Thyroid gland (tissue), 4 donors: Measurements from ENCODE around the gene HSPA4. TPM values are rescaled to one million over a fixed set of nuclear protein-coding genes. Genes with fewer than 3 reads are reported as not detected.

ENCODE experiments used
- DNase-seq, 2 donors: peaks; one replicate each; pipeline ENCODE4 v3.0.0-alpha.2; 2019
- H3K27ac ChIP-seq, 3 donors: fragments of 200-600 bp; sonication (generic); 1 replicate in 2 of 3; 2 replicates in 1 of 3; pipeline ENCODE4 v1.5.1; 2016 to 2019; ENCODE audit warnings: mild to moderate bottlenecking in 1 of 3, moderate library complexity in 1 of 3
- H3K27me3 ChIP-seq: fragments of 200-600 bp; sonication (generic); one replicate; pipeline ENCODE4 v1.5.1; 2019
- H3K36me3 ChIP-seq, 2 donors: fragments of 200-600 bp; sonication (generic); one replicate each; pipeline ENCODE4 v1.5.1; 2016 to 2019
- H3K4me1 ChIP-seq, 2 donors: fragments of 200-600 bp; sonication (generic); one replicate each; pipeline ENCODE4 v1.5.1; 2017 to 2019
- H3K4me3 ChIP-seq, 3 donors: fragments of 200-600 bp; sonication (generic); replicated peaks in 1 of 3; 1 replicate in 2 of 3; 2 replicates in 1 of 3; pipeline ENCODE4 v1.5.1; 2016; ENCODE audit warnings: mild to moderate bottlenecking in 1 of 3
- H3K9me3 ChIP-seq: fragments of 200-600 bp; sonication (generic); one replicate; pipeline ENCODE4 v1.5.1; 2017
- CTCF ChIP-seq, 6 experiments: fragments of 200-600 bp in 3 of 6; fragments of 450-650 bp in 3 of 6; sonication (generic) in 3 of 6; IDR thresholded peaks; one replicate each; pipeline ENCODE4 v1.5.1; 2016 to 2019; ENCODE audit warnings: antibody characterized with exemption in 6 of 6, mild to moderate bottlenecking in 2 of 6, inconsistent platforms in 1 of 6, moderate library complexity in 1 of 6
- POLR2A ChIP-seq, 2 donors: fragments of 450-650 bp; IDR thresholded peaks; one replicate each; pipeline ENCODE4 v1.6.1; 2017; ENCODE audit warnings: antibody characterized with exemption in 2 of 2, mild to moderate bottlenecking in 2 of 2, moderate library complexity in 1 of 2
- WGBS, 2 donors: methylation state at CpG; one replicate each; pipeline ENCODE4 v1.1.5; 2017; 5-methylcytosine and 5-hydroxymethylcytosine counted together
- intact Hi-C: fragments of 100-400 bp; cut with DNase I; formaldehyde crosslinking; loops from one replicate; pipeline ENCODE4 v1.15.1; 2023
- total RNA-seq, 4 donors: library from RNA; depleted of rRNA; stranded (reverse); fragments of >200 nt; gene quantifications; one replicate each; pipeline ENCODE4 v1.2.3, GENCODE V29; 2016

HSPA4 gene
- total RNA-seq, 4 donors from 2014 or later, result 49.9 to 72.0 (median 70.5) TPM

- H3K36me3 ChIP-seq, result peaks cover 14 to 17% of the 10 kb centered on the region in 2 donors
- H3K27ac ChIP-seq, result no peak overlapping the region
- intact Hi-C loops, result no loop called here
- no peak overlapping the region for H3K4me3 ChIP-seq
- no peaks in the 10 kb centered on the region for H3K4me1 ChIP-seq
- H3K9me3 ChIP-seq, result no peaks in the 10 kb centered on the region
- TF ChIP-seq CTCF (IDR thresholded peaks at IDR 0.05) (no peak), POLR2A (IDR thresholded peaks at IDR 0.05) (no peak)
- H3K27me3 ChIP-seq, result no peaks in the 10 kb centered on the region
- 86 to 91% methylated on average over 7 of the region's 7 CpGs for WGBS, 2 donors
- no peak for DNase-seq
These were observed 24.0 kb downstream of the HSPA4 start for GRCh38 chr5:133075572-133076536.

GRCh38 chr5:133079048-133079447 is 27.2 kb downstream of the HSPA4 start:
- intact Hi-C loops, result no loop called here
- H3K9me3 ChIP-seq, result no peaks in the 10 kb centered on the region
- no peaks in the 10 kb centered on the region for H3K27me3 ChIP-seq
- no peak for DNase-seq
- no peaks in the 10 kb centered on the region for H3K4me1 ChIP-seq
- 94 to 99% methylated on average over 3 of the region's 3 CpGs for WGBS, 2 donors
- H3K36me3 ChIP-seq, result peaks cover 13 to 14% of the 10 kb centered on the region in 2 donors
- H3K27ac ChIP-seq, result no peak overlapping the region
- no peak overlapping the region for H3K4me3 ChIP-seq
- TF ChIP-seq CTCF (IDR thresholded peaks at IDR 0.05) (no peak), POLR2A (IDR thresholded peaks at IDR 0.05) (no peak)

- H3K27ac ChIP-seq, result no peak overlapping the region
- WGBS, 2 donors, result 94 to 97% methylated on average over 7 of the region's 7 CpGs
These were observed 29.2 kb downstream of the HSPA4 start for GRCh38 chr5:133081036-133081435.

GRCh38 chr5:133081703-133082102 is 29.9 kb downstream of the HSPA4 start:
- H3K4me1 ChIP-seq, result no peaks in the 10 kb centered on the region
- intact Hi-C loops, result no loop called here
- H3K27ac ChIP-seq, result no peak overlapping the region
- TF ChIP-seq POLR2A (IDR thresholded peaks at IDR 0.05) (no peak), CTCF (IDR thresholded peaks at IDR 0.05) (no peak)
- DNase-seq, result no peak
- no peak overlapping the region for H3K4me3 ChIP-seq
- peaks cover 5 to 10% of the 10 kb centered on the region in 2 donors for H3K36me3 ChIP-seq
- no peaks in the 10 kb centered on the region for H3K27me3 ChIP-seq
- WGBS, 2 donors, result 97% methylated on average over 1 of the region's 1 CpG
- H3K9me3 ChIP-seq, result no peaks in the 10 kb centered on the region

More at GRCh38 chr5:133081036-133081435, 29.2 kb downstream of the HSPA4 start:
- no peaks in the 10 kb centered on the region for H3K27me3 ChIP-seq
- H3K4me3 ChIP-seq, result no peak overlapping the region
- peaks cover 7 to 8% of the 10 kb centered on the region in 2 donors for H3K36me3 ChIP-seq
- no peaks in the 10 kb centered on the region for H3K4me1 ChIP-seq
- DNase-seq, result no peak
- TF ChIP-seq POLR2A (IDR thresholded peaks at IDR 0.05) (no peak), CTCF (IDR thresholded peaks at IDR 0.05) (no peak)
- intact Hi-C loops, result no loop called here
- H3K9me3 ChIP-seq, result no peaks in the 10 kb centered on the region

GRCh38 chr5:133082128-133082527 is 30.3 kb downstream of the HSPA4 start:
- Histone ChIP-seq H3K27me3 (no peaks in the 10 kb centered on the region), H3K9me3 (no peaks in the 10 kb centered on the region), H3K4me1 (no peaks in the 10 kb centered on the region), H3K27ac (no peak overlapping the region), H3K4me3 (no peak overlapping the region), H3K36me3 (peaks cover under 1 to 11% of the 10 kb centered on the region in 2 donors)
- TF ChIP-seq POLR2A (IDR thresholded peaks at IDR 0.05), result no peak
- TF ChIP-seq CTCF (IDR thresholded peaks at IDR 0.05), result no peak
- no peak for DNase-seq
- intact Hi-C loops, result no loop called here
- WGBS, 2 donors, result 96% methylated on average over 4 of the region's 4 CpGs
